Stomach (tissue), 9 donors: Measurements from ENCODE around the gene RANBP10. TPM values are rescaled to one million over a fixed set of nuclear protein-coding genes. Genes with fewer than 3 reads are reported as not detected.
A peak's percentile ranks its signal among the peaks of the same experiment; 100 is the strongest.

ENCODE experiments used
- DNase-seq, 2 donors: peaks; one replicate each; pipeline versions ENCODE4 v3.0.0 to v3.0.0-alpha.2; 2013 to 2019
- H3K27ac ChIP-seq, 5 donors: fragments of 200-600 bp in 4 of 5; sonication (generic) in 4 of 5; one replicate each; pipeline ENCODE4 v1.5.1; 2013 to 2019; ENCODE audit warnings: mild to moderate bottlenecking in 1 of 5, moderate library complexity in 1 of 5
- H3K27me3 ChIP-seq, 3 donors: fragments of 200-600 bp; sonication (generic); one replicate each; pipeline ENCODE4 v1.5.1; 2017 to 2019; ENCODE audit warnings: mixed run types in 1 of 3
- H3K36me3 ChIP-seq, 4 donors: fragments of 200-600 bp; sonication (generic); 1 replicate in 3 of 4; 2 replicates in 1 of 4; pipeline ENCODE4 v1.5.1; 2016 to 2019
- H3K4me1 ChIP-seq, 4 donors: fragments of 200-600 bp; sonication (generic); one replicate each; pipeline ENCODE4 v1.5.1; 2016 to 2019
- H3K4me3 ChIP-seq, 4 donors: fragments of 200-600 bp; sonication (generic) in 3 of 4; one replicate each; pipeline ENCODE4 v1.5.1; 2016 to 2019; ENCODE audit warnings: mild to moderate bottlenecking in 1 of 4
- H3K9me3 ChIP-seq, 4 donors: fragments of 200-600 bp; sonication (generic); one replicate each; pipeline ENCODE4 v1.5.1; 2016 to 2019
- CTCF ChIP-seq, 7 experiments: fragments of 450-650 bp in 4 of 7; fragments of 200-600 bp in 3 of 7; sonication (generic) in 3 of 7; IDR thresholded peaks; one replicate each; pipeline ENCODE4 v1.5.1; 2016 to 2019; ENCODE audit warnings: antibody characterized with exemption in 7 of 7, control low read depth in 2 of 7, mild to moderate bottlenecking in 1 of 7
- EP300 ChIP-seq: sonication (generic); formaldehyde crosslinking; IDR thresholded peaks from one replicate; pipeline ENCODE4 v1.6.1; 2017; ENCODE audit warnings: antibody characterized with exemption
- POLR2A ChIP-seq, 4 donors: fragments of 450-650 bp; IDR thresholded peaks; one replicate each; pipeline ENCODE4 v1.6.1; 2016; ENCODE audit warnings: antibody characterized with exemption in 4 of 4, control low read depth in 2 of 4, mild to moderate bottlenecking in 1 of 4, moderate library complexity in 1 of 4
- POLR2AphosphoS5 ChIP-seq, 3 donors: sonication (generic); formaldehyde crosslinking; IDR thresholded peaks; one replicate each; pipeline ENCODE4 v1.6.1; 2016; ENCODE audit warnings: antibody characterized with exemption in 3 of 3
- WGBS, 5 donors: extraction: QIAGEN DNeasy Blood & Tissue Kit in 3 of 5; methylation state at CpG; one replicate each; pipeline versions ENCODE4 v1.1.5 to v1.1.7; 2013 to 2018; 5-methylcytosine and 5-hydroxymethylcytosine counted together
- intact Hi-C: fragments of 100-400 bp; cut with DNase I; formaldehyde crosslinking; loops from one replicate; pipeline ENCODE4 v1.15.1; 2023; ENCODE audit warnings: low total_unique reads
- polyA plus RNA-seq, 3 donors: library from polyadenylated mRNA; stranded (reverse); fragments of 200-250 nt; gene quantifications; one replicate each; pipeline ENCODE4 v1.2.3, GENCODE V29; 2013
- total RNA-seq, 5 donors: library from RNA; depleted of rRNA; stranded (reverse); fragments of >200 nt; gene quantifications; one replicate each; pipeline versions ENCODE4 v1.1.0 to v1.2.3, GENCODE V29; 2014 to 2016
- donor health status: healthy with polysubstance abuse.
- donor health status: Bipolar disorder and iron deficiency.
- donor health status: healthy.

The RANBP10 gene
- total and polyA plus RNA-seq, 8 donors = 2.9 to 37.3 (median 8.0) TPM

- intact Hi-C loops = no loop called here
- H3K4me1 ChIP-seq = peaks cover 9 to 36% (median 33%) of the 10 kb centered on the region in 4 donors
- no peak overlapping the region for H3K27ac ChIP-seq
Observed at GRCh38 chr16:67783353-67783725, 23.0 kb downstream of the RANBP10 start.

GRCh38 chr16:67782567-67783352 lies 23.6 kb downstream of the RANBP10 start:
- DNase-seq = no peak
- H3K4me1 ChIP-seq = peaks cover 9 to 36% (median 33%) of the 10 kb centered on the region in 4 donors
- no peaks in the 10 kb centered on the region for H3K9me3 ChIP-seq
- intact Hi-C loops = no loop called here
- no peaks in the 10 kb centered on the region for H3K27me3 ChIP-seq
- H3K36me3 ChIP-seq = peaks cover 0 to 6% (median 2%) of the 10 kb centered on the region in 4 donors
- no peak overlapping the region for H3K27ac ChIP-seq
- no peak overlapping the region for H3K4me3 ChIP-seq
- WGBS, 5 donors = 89 to 93% (median 91%) methylated on average over 10 to 12 of the region's 12 CpGs
- TF ChIP-seq POLR2AphosphoS5 (IDR thresholded peaks at IDR 0.05) = no peak
- TF ChIP-seq POLR2A (IDR thresholded peaks at IDR 0.05) = no peak
- TF ChIP-seq EP300 = no peak
- no peak for TF ChIP-seq CTCF (IDR thresholded peaks at IDR 0.05)

More at GRCh38 chr16:67783353-67783725, 23.0 kb downstream of the RANBP10 start:
- TF ChIP-seq POLR2A (IDR thresholded peaks at IDR 0.05) (no peak), CTCF (IDR thresholded peaks at IDR 0.05) (no peak), EP300 (no peak), POLR2AphosphoS5 (IDR thresholded peaks at IDR 0.05) (no peak)
- DNase-seq = no peak
- no peaks in the 10 kb centered on the region for H3K27me3 ChIP-seq
- H3K36me3 ChIP-seq = peaks cover 0 to 6% (median 2%) of the 10 kb centered on the region in 4 donors
- no peaks in the 10 kb centered on the region for H3K9me3 ChIP-seq
- H3K4me3 ChIP-seq = no peak overlapping the region

- H3K9me3 ChIP-seq = no peaks in the 10 kb centered on the region
- WGBS, 5 donors = 35 to 58% (median 54%) methylated on average over 5 of the region's 5 CpGs
- peaks cover 9 to 36% (median 33%) of the 10 kb centered on the region in 4 donors for H3K4me1 ChIP-seq
- no peaks in the 10 kb centered on the region for H3K27me3 ChIP-seq
- peak in 1 of 2 donors; percentile 14 for DNase-seq
- peaks cover 0 to 6% (median 2%) of the 10 kb centered on the region in 4 donors for H3K36me3 ChIP-seq
- intact Hi-C loops = no loop called here
- TF ChIP-seq EP300 = no peak
- TF ChIP-seq POLR2AphosphoS5 (IDR thresholded peaks at IDR 0.05) = no peak
- TF ChIP-seq POLR2A (IDR thresholded peaks at IDR 0.05) = no peak
- TF ChIP-seq CTCF (IDR thresholded peaks at IDR 0.05) = no peak
- peak overlapping the region in 1 of 5 donors; percentile 38 for H3K27ac ChIP-seq
- H3K4me3 ChIP-seq = no peak overlapping the region
Observed at GRCh38 chr16:67781565-67781921, 24.8 kb downstream of the RANBP10 start.

- no peaks in the 10 kb centered on the region for H3K27me3 ChIP-seq
- no peaks in the 10 kb centered on the region for H3K9me3 ChIP-seq
- intact Hi-C loops = no loop called here
- TF ChIP-seq POLR2A (IDR thresholded peaks at IDR 0.05) (no peak), CTCF (IDR thresholded peaks at IDR 0.05) (no peak), POLR2AphosphoS5 (IDR thresholded peaks at IDR 0.05) (peak in 1 of 3 donors; percentile 42), EP300 (no peak)
- peak; percentile 14 to 44 for DNase-seq
- H3K27ac ChIP-seq = peak overlapping the region in 2 of 5 donors; percentile 24 to 38
- H3K36me3 ChIP-seq = peaks cover 0 to 6% (median 2%) of the 10 kb centered on the region in 4 donors
- peaks cover 9 to 36% (median 33%) of the 10 kb centered on the region in 4 donors for H3K4me1 ChIP-seq
- 66 to 74% (median 69%) methylated on average over 7 of the region's 7 CpGs for WGBS, 5 donors
- H3K4me3 ChIP-seq = no peak overlapping the region
Observed at GRCh38 chr16:67780847-67781564, 25.4 kb downstream of the RANBP10 start.
